ENCODE results near the gene PDZD4.

DNA sequence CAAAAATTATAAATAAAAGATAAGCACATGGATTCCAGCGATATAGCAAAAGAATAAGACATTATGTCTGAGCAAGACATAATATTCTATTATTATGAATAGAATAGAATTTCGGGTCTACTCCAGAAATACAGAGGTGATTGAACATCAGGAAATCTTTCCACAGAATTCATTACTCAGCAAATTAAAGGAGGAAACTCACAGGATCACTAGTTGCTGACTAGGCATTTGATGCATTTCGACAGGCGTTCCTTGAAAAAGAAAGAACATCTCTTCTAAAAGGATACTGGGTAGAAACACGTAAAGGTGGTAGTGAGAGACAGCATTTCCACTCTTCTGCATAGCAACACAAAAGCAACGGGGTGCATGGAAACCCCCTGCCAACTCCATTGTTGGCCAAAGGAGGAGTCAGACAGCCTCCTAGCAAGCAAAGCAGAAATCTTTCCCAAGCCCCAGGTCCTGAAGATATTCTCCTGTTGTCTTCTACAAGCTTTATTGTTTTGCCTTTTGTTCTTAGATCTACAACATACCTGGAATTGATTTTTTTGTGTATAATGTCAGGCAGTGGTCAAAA, 14.3 kb upstream of the PDZD4 start:
- TF ChIP-seq, protein P1, sequence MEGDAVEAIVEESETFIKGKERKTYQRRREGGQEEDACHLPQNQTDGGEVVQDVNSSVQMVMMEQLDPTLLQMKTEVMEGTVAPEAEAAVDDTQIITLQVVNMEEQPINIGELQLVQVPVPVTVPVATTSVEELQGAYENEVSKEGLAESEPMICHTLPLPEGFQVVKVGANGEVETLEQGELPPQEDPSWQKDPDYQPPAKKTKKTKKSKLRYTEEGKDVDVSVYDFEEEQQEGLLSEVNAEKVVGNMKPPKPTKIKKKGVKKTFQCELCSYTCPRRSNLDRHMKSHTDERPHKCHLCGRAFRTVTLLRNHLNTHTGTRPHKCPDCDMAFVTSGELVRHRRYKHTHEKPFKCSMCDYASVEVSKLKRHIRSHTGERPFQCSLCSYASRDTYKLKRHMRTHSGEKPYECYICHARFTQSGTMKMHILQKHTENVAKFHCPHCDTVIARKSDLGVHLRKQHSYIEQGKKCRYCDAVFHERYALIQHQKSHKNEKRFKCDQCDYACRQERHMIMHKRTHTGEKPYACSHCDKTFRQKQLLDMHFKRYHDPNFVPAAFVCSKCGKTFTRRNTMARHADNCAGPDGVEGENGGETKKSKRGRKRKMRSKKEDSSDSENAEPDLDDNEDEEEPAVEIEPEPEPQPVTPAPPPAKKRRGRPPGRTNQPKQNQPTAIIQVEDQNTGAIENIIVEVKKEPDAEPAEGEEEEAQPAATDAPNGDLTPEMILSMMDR (IDR thresholded peaks at IDR 0.05), result no peak
- TF ChIP-seq RXRA (IDR thresholded peaks at IDR 0.05; ENCODE audit: borderline replicate concordance, low read depth), result no peak
- TF ChIP-seq MXI1 (IDR thresholded peaks at IDR 0.05; ENCODE audit: low read depth, low read length), result no peak
- TF ChIP-seq NFIC (IDR thresholded peaks at IDR 0.05; ENCODE audit: borderline replicate concordance), result no peak
- no peak for TF ChIP-seq POLR2AphosphoS5 (IDR thresholded peaks at IDR 0.05; ENCODE audit: low read depth, low read length)
- TF ChIP-seq, protein P2, sequence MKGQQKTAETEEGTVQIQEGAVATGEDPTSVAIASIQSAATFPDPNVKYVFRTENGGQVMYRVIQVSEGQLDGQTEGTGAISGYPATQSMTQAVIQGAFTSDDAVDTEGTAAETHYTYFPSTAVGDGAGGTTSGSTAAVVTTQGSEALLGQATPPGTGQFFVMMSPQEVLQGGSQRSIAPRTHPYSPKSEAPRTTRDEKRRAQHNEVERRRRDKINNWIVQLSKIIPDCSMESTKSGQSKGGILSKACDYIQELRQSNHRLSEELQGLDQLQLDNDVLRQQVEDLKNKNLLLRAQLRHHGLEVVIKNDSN (IDR thresholded peaks at IDR 0.05; ENCODE audit: borderline replicate concordance, low read depth), result no peak
